Stomach (tissue), 9 donors: ENCODE measurements around the gene MMP28. TPM values are rescaled to one million over a fixed set of nuclear protein-coding genes. Genes with fewer than 3 reads are reported as not detected.

ENCODE experiments used
- DNase-seq, 2 donors: peaks; one replicate each; pipeline versions ENCODE4 v3.0.0 to v3.0.0-alpha.2; 2013 to 2019
- H3K27ac ChIP-seq, 5 donors: fragments of 200-600 bp in 4 of 5; sonication (generic) in 4 of 5; one replicate each; pipeline ENCODE4 v1.5.1; 2013 to 2019; ENCODE audit warnings: mild to moderate bottlenecking in 1 of 5, moderate library complexity in 1 of 5
- H3K27me3 ChIP-seq, 3 donors: fragments of 200-600 bp; sonication (generic); one replicate each; pipeline ENCODE4 v1.5.1; 2017 to 2019; ENCODE audit warnings: mixed run types in 1 of 3
- H3K36me3 ChIP-seq, 4 donors: fragments of 200-600 bp; sonication (generic); 1 replicate in 3 of 4; 2 replicates in 1 of 4; pipeline ENCODE4 v1.5.1; 2016 to 2019
- H3K4me1 ChIP-seq, 4 donors: fragments of 200-600 bp; sonication (generic); one replicate each; pipeline ENCODE4 v1.5.1; 2016 to 2019
- H3K4me3 ChIP-seq, 4 donors: fragments of 200-600 bp; sonication (generic) in 3 of 4; one replicate each; pipeline ENCODE4 v1.5.1; 2016 to 2019; ENCODE audit warnings: mild to moderate bottlenecking in 1 of 4
- H3K9me3 ChIP-seq, 4 donors: fragments of 200-600 bp; sonication (generic); one replicate each; pipeline ENCODE4 v1.5.1; 2016 to 2019
- CTCF ChIP-seq, 7 experiments: fragments of 450-650 bp in 4 of 7; fragments of 200-600 bp in 3 of 7; sonication (generic) in 3 of 7; IDR thresholded peaks; one replicate each; pipeline ENCODE4 v1.5.1; 2016 to 2019; ENCODE audit warnings: antibody characterized with exemption in 7 of 7, control low read depth in 2 of 7, mild to moderate bottlenecking in 1 of 7
- EP300 ChIP-seq: sonication (generic); formaldehyde crosslinking; IDR thresholded peaks from one replicate; pipeline ENCODE4 v1.6.1; 2017; ENCODE audit warnings: antibody characterized with exemption
- POLR2A ChIP-seq, 4 donors: fragments of 450-650 bp; IDR thresholded peaks; one replicate each; pipeline ENCODE4 v1.6.1; 2016; ENCODE audit warnings: antibody characterized with exemption in 4 of 4, control low read depth in 2 of 4, mild to moderate bottlenecking in 1 of 4, moderate library complexity in 1 of 4
- POLR2AphosphoS5 ChIP-seq, 3 donors: sonication (generic); formaldehyde crosslinking; IDR thresholded peaks; one replicate each; pipeline ENCODE4 v1.6.1; 2016; ENCODE audit warnings: antibody characterized with exemption in 3 of 3
- WGBS, 5 donors: extraction: QIAGEN DNeasy Blood & Tissue Kit in 3 of 5; methylation state at CpG; one replicate each; pipeline versions ENCODE4 v1.1.5 to v1.1.7; 2013 to 2018; 5-methylcytosine and 5-hydroxymethylcytosine counted together
- intact Hi-C: fragments of 100-400 bp; cut with DNase I; formaldehyde crosslinking; loops from one replicate; pipeline ENCODE4 v1.15.1; 2023; ENCODE audit warnings: low total_unique reads
- polyA plus RNA-seq, 3 donors: library from polyadenylated mRNA; stranded (reverse); fragments of 200-250 nt; gene quantifications; one replicate each; pipeline ENCODE4 v1.2.3, GENCODE V29; 2013
- total RNA-seq, 5 donors: library from RNA; depleted of rRNA; stranded (reverse); fragments of >200 nt; gene quantifications; one replicate each; pipeline versions ENCODE4 v1.1.0 to v1.2.3, GENCODE V29; 2014 to 2016
- donor health status: healthy with polysubstance abuse.
- donor health status: Bipolar disorder and iron deficiency.
- donor health status: healthy.

Gene MMP28
- total and polyA plus RNA-seq, 8 donors, result 2.2 to 75.0 (median 19.6) TPM

DNA sequence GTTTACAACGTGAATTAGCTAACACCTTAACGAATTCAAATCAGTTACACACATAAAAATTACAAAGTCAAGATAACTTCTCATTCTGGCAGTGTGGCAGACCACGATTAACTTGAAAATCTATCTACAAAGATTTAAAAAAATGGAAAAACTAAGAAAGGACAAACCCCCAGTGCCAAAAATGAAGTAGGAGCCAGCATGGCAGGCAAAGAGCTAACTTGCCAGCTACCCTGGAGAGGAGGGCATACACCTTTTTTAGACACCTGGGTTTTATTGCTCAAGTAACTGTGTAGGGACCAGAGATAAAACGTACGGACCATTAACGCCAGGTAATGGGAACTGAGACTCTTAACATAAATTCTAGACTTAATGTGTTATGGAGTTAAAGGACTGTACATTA lies 16.3 kb upstream of the MMP28 start:
- no peak for DNase-seq
- peaks cover 0 to 8% (median 3%) of the 10 kb centered on the region in 4 donors for H3K36me3 ChIP-seq
- H3K4me1 ChIP-seq, result peaks cover 18 to 75% (median 58%) of the 10 kb centered on the region in 4 donors
- WGBS, 5 donors, result 73 to 81% (median 75%) methylated on average over 6 of the region's 6 CpGs
- intact Hi-C loops, result no loop called here
- no peaks in the 10 kb centered on the region for H3K27me3 ChIP-seq
- H3K4me3 ChIP-seq, result peak overlapping the region in 1 of 4 donors; percentile 79
- no peak overlapping the region for H3K27ac ChIP-seq
- no peak for TF ChIP-seq POLR2A (IDR thresholded peaks at IDR 0.05)
- no peak for TF ChIP-seq EP300
- no peak for TF ChIP-seq CTCF (IDR thresholded peaks at IDR 0.05)
- no peak for TF ChIP-seq POLR2AphosphoS5 (IDR thresholded peaks at IDR 0.05)
- H3K9me3 ChIP-seq, result no peaks in the 10 kb centered on the region

- H3K27me3 ChIP-seq, result no peaks in the 10 kb centered on the region
- intact Hi-C loops, result loop anchor here (5.0 kb wide), 1 partner anchor 43 kb away; no protein-coding TSS in a partner anchor
- peak overlapping the region; percentile 79 to 96 (median 88) for H3K4me3 ChIP-seq
- peak in 1 of 2 donors; percentile 20 for DNase-seq
- no peaks in the 10 kb centered on the region for H3K9me3 ChIP-seq
- peak overlapping the region; percentile 93 to 98 (median 96) for H3K27ac ChIP-seq
- TF ChIP-seq CTCF (IDR thresholded peaks at IDR 0.05), result no peak
- TF ChIP-seq EP300, result no peak
- no peak for TF ChIP-seq POLR2AphosphoS5 (IDR thresholded peaks at IDR 0.05)
- TF ChIP-seq POLR2A (IDR thresholded peaks at IDR 0.05), result no peak
- H3K36me3 ChIP-seq, result no peaks in the 10 kb centered on the region
- H3K4me1 ChIP-seq, result peaks cover 18 to 62% (median 44%) of the 10 kb centered on the region in 4 donors
- 0 to 1% (median 0%) methylated on average over 7 to 24 of the region's 24 CpGs for WGBS, 5 donors
These were observed 14.5 kb upstream of the MMP28 start for GRCh38 chr17:35809855-35810461.

DNA sequence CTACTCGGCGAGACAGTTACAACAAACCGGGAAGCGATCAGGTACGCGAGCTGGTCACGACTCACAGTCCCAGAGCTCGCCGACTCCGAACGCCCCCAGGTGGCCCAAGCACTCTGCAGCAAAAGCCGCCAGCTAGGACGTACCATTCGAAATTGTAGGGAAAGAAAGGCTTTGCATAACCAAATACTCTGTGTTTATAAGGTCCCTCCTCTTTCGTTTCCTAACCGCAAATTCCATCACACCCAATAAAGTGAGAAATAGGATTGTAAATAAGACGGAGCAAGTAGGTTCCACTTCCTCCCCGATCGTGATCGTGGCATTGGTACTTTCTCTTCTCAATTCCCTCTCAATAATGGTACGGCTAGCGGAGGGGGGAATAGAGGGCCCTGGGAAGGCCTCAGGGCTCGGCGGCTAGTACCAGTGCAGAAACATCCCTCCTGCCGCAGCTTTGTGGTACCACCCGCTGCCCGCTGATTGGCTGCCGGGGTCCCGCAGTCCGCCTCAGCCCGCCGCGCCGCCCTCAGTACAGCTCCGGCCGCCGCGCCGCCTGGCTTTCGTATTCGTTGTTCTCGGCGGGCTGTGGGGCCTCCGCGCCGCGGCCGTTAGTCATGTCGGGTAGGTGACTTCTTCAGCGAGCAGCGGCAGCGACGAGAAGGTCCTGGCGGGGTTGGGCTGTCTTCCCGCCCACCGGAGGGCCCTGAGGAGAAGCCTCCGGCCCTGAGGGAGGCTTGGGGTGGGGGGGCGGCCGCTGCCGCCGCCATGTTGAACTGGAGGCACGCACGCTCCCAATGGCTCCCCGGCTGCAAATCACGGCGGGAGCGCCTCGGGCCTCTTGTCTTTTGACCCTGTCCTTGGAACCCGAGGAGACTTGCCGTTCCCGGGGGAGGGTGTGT lies 13.8 kb upstream of the MMP28 start, which contains the start of gene TAF15:
Gene TAF15 (plus strand): TSS at position 523 of the 893 bp plus-strand sequence. CDS start 86 bp downstream, at position 609.
- 0 to 1% (median 0%) methylated on average over 44 to 71 of the region's 71 CpGs for WGBS, 5 donors
- Histone ChIP-seq H3K9me3 (no peaks in the 10 kb centered on the region), H3K4me1 (peaks cover 18 to 62% (median 44%) of the 10 kb centered on the region in 4 donors), H3K36me3 (no peaks in the 10 kb centered on the region), H3K27me3 (no peaks in the 10 kb centered on the region), H3K4me3 (peak within 1 kb of the TSS; percentile 79 to 96 (median 88)), H3K27ac (peak within 1 kb of the TSS; percentile 93 to 98 (median 96))
- TF ChIP-seq EP300 (no peak), POLR2A (IDR thresholded peaks at IDR 0.05) (peak in 2 of 4 donors; percentile 87 to 96), POLR2AphosphoS5 (IDR thresholded peaks at IDR 0.05) (peak; percentile 93 to 99 (median 99)), CTCF (IDR thresholded peaks at IDR 0.05) (peak in 5 of 7 experiments; percentile 64 to 85 (median 76))
- intact Hi-C loops, result loop anchor here (5.0 kb wide), 1 partner anchor 42 kb away; no protein-coding TSS in a partner anchor
- peak; percentile 96 to 99 for DNase-seq
